Cortex of kidney (tissue), 1 donor: ENCODE measurements around the gene ANGPTL8.

ENCODE experiments used
- DNase-seq: peaks from one replicate; lab custom pipeline; 2025; lab: John Stamatoyannopoulos, UW

Gene ANGPTL8, protein sequence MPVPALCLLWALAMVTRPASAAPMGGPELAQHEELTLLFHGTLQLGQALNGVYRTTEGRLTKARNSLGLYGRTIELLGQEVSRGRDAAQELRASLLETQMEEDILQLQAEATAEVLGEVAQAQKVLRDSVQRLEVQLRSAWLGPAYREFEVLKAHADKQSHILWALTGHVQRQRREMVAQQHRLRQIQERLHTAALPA

DNA sequence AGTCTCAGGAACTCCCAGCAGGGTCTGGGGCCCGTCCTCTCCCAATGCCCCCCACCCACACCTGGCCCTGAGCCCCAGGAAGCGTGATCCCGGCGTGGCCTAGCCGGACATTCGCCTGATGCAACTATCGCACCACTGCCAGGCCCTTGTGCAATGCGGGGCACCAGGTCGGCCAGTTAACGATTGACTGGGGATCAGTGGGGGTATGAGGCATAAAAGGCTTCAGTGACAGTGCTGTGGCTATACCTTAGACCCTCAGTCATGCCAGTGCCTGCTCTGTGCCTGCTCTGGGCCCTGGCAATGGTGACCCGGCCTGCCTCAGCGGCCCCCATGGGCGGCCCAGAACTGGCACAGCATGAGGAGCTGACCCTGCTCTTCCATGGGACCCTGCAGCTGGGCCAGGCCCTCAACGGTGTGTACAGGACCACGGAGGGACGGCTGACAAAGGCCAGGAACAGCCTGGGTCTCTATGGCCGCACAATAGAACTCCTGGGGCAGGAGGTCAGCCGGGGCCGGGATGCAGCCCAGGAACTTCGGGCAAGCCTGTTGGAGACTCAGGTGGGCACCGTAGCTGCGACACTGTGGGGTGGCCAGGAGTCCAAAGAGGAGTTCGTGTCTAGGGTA lies at the start of gene ANGPTL8:
TSS of gene ANGPTL8 (plus strand) at position 243 of the 624 bp plus-strand sequence. CDS start at position 262, 19 bp downstream.
- DNase-seq, result no peak

DNA sequence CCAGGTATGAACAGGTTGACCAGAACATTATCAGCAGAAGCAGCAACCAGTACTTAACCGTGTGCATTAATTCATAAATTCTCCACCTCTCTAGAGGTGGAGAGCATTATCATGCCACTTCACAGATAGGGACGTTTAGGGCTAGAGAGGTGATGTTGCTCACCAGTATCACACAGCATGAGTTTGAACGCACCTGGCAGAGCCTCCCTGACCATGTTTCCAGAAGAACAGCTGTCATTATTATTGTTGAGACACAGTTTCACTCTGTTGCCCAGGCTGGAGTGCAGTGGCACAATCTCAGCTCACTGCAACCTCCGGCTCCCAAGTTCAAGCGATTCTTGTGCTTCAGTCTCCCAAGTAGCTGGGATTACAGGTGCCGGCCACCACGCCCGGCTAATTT lies 48.9 kb upstream of the ANGPTL8 start:
- DNase-seq, result no peak

DNA sequence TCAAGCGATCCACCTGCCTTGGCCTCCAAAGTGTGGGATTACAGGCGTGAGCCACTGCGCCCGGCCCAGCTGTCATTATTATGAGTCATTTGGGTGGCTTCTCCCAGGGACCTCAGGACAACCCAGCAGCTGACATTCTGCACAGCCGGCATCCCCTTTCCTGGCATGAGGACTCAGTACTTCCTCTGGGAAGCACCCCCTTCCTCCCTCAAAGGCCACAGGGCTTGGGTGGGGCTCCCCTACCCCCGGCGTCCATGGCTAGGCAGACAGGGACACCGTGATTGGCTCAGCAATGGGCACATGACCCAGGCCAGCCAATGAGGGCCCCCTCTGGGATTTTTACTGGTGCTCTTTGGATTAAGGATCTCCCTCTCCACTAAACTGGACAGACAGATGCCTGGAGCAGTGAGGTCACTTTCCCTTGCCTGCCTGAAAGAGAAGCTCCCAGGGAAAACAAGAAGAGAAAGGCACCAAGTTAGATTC lies 48.1 kb upstream of the ANGPTL8 start:
- no peak for DNase-seq

DNA sequence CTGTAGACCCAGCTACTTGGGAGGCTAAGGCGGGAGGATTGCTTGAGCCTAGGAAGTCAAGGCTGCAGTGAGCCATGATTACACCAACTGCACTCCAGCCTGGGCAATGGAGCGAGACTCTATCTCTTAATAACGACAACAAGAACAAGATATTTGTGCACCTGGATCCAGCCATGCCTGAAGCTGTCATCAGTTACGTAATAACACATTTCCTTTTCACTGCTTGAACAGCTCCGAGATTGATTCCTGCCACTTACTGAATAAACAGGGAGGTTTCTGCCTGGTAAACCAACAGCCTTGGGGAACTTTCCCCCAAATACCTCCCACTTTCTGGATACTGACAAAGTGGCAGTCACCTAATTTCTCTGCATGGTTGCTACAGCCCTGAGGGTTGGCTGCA lies 47.5 kb upstream of the ANGPTL8 start:
- DNase-seq, result no peak

DNA sequence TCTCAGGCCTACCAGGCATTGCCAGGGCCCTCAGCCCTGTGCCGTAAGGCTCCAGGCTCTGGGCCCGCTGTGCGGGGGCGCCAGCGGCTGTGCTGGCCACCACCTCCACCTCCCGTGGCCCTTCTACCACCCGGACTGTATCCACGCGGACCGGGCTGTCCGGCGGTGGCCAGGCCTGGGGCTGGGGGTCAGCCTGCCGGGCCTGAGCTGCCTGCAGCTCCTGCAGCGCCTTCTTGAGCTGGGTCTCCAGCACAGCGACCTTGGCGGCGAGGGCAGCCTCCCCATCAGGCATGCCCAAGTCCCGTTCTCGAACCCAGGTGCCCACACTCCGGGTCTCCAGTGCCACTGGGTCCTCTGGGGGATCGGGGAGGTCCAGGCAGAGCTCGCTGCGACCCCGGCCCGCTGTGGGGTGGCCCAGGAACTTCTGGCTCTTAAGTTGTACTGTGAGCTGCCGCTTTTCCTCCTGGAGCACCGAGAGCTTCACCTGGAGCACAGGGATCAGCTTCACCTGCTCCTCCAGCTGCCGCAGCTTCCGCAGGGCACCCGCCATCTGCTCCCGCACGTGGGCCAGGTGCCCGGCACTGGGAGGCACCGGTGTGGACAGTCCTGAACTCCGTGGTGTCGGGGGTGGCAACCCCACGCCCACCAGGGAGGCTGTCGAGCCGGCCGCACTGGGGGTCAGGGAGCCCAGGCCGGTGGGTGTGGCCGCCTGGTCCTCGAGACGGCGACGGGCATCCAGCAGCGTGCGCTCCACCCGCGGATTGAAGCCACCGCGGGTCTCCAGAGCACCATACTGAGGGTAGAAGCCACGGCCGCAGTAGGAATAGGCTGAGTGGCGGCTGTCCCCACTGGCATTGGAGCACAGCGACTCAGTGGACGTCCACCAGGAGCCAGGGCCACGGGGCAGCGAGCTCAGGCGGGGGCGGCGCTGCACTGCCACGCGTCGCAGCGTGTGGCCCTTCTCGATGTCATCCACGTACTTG lies 46.2 kb upstream of the ANGPTL8 start:
- no peak for DNase-seq

DNA sequence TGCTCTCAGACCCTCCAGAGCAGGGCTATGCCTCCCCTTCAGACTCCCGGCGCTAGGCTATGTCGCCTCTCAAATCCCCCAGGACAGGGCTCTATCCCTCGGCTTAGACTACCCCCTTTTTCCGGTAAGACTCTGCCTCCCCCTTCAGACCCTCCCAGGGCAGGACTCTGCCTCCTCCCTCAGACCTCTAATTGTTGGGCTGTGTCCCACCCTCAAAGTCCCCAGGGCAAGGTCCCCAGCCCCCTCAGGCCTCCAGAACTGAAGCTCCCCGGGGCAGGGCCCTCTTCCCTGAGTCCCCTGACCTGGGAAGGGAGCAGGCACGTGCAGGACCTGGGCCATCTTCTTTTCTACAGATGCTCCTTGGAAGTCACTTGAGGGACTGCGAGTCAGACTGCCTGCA lies 45.2 kb upstream of the ANGPTL8 start:
- no peak for DNase-seq

DNA sequence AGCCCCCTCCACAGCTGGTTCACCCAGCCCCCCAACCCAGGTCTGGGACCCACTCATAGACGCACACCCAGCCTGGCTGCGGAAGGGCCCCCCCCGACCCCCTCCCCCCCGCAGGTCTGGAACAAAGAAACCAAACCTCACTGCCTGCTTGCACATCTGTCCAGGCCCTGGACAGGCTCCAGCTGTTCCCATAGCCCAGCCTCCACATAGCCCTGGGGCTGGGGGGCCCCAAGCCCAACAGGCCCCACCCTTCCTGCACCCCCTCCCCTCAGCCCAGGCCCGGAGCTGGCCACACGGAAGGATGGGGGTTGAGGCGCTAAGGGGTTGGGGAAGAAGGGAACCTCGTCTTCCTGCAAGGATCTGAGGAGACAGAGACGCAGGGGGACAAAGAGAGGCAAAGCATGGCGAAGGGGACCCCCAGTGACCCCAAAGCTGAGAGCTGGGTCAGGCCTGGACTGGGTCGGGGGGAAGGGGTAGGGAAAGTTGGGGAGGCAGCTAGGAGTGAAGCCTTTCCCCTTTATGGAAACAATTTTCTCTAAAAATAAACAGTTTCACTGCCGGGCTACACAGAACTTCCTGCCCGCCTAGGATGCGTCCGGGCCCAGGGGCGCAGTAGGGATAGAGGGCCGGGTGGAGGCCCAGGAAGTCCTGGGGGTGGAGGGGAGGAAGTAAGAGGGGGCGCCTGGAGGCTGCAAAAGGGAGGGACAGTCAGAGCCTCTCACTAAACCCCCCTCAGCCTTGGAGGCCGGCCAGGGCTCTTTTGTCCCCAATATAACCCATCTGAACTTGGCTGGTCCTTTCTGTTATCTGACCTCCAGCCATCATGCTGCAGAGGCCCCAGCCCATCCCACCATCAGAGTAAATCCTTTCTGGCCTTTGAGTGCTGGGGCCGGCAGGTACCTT lies 44.5 kb upstream of the ANGPTL8 start:
- DNase-seq, result no peak

DNA sequence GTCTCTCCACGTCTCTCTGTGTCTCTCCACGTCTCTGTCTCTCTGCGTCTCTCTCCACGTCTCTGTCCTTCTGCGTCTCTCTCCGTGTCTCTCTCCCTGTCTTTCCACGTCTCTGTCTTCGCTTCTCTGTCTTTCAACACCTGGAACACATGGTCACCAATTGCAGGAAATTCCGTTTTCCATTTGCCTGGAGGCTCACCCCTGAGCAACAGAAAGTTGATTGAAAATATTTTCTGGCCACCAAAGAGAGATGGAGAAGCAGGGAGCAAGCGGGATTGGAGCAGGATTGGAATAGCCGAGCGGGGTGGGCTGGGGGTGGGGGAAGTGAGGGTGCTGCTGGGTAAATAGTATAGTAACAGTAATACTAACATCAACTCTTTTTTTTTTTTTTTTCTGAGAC lies 43.7 kb upstream of the ANGPTL8 start:
- no peak for DNase-seq

DNA sequence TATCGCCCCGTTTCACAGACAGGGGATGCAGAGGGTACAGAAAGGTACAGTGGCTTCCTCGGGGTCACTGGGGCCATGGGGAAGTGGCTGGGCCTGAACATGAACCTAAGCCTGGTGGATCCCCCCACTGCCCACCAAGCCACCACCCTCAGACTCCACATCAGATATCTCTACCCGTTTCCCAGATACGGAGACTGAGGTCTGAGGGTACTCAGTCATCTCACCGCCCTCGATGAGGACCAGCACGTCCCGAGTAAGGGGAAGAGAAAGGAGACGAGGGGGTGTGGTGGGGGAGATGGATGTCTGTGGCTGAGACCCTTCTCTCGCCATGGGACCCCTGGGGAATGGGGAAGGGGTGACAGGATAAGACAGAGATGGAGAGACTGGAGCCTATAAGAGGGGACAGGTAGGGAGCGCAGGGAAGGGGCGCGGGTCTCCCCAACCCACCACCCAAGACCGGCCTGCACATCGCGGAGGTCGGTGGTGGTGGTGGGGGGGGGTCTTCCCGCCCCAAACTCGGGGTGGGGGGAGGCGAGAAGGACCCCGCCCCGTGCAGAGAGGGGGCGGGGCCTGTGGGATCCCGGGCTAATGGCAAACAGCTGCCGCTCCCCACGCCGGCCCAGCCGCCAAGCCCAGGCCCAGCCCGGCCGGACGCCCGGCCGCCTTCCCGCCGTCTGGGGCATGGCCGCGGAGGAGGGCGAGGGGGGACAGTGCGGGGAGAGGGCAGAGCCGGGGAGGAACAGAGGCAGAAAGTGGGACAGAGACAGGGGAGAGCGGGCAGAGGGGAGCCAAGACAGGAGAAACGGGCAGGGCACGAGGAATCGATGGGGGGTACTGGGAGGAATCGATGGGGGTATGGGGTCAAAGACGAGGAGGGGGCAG lies 42.8 kb upstream of the ANGPTL8 start:
- DNase-seq, result no peak

DNA sequence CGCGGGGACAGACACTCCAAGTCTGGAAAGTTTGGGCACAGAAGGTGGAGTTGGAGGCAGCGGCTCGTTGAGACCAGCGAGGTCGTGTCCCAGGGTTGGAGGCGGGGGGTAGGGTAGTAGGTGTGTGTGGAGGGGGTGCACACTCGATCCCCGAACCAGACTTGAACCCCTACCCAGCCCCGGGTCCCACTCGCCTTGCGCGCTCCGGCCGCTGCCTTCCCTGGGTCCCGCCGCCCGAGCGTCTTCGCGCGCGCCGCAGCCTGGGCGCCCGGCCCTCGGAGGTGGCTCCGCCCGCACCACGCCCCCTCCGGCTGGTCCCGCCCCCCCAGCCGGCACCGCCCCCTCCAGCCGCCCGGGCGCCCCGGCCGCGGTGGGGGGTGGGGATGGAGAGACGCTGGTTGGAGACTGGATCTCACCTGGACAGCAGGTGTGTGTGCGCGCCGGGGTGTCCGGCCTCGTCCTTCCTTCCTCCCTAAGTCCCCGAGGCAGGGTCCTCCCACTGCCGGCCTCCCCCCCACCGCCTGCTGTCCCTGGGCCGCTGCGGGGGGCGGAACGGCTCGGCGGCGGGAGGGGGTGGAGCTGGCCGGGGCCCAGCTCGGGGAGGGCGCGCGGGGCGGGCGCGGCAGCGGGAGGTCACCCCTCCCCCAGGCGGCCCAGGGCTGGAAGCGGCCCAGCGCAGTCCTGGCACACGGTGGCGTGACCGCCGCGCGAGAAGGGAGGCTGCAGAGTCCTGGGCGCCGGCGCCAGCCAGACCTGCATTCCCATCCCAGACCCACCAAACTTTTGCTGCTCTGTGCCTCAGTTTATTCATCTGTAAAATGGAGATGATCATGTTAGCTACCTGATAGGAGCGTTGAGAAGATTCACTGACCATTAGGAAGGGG lies 41.9 kb upstream of the ANGPTL8 start, which contains the start of gene KANK2:
TSS of gene KANK2 (minus strand) at position 255 of the 884 bp plus-strand sequence. CDS start 3,034 bp downstream, outside the sequence.
- peak; percentile 64 for DNase-seq

DNA sequence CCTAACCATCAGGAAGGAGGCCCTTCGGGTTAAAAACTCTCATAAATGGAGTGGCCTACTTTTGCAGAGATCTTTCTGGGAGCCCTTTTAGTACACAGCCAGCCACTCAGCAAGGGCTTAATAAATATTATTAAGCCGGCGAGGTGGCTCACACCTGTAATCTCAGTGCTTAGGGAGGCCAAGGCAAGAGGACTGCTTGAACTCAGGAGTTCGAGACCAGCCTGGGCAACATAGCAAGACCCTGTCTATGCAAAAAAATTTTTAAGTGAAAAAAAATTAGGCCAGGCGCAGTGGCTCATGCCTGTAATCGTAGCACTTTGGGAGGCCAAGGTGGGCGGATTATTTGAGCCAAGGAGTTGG lies 41.3 kb upstream of the ANGPTL8 start:
- DNase-seq, result no peak

DNA sequence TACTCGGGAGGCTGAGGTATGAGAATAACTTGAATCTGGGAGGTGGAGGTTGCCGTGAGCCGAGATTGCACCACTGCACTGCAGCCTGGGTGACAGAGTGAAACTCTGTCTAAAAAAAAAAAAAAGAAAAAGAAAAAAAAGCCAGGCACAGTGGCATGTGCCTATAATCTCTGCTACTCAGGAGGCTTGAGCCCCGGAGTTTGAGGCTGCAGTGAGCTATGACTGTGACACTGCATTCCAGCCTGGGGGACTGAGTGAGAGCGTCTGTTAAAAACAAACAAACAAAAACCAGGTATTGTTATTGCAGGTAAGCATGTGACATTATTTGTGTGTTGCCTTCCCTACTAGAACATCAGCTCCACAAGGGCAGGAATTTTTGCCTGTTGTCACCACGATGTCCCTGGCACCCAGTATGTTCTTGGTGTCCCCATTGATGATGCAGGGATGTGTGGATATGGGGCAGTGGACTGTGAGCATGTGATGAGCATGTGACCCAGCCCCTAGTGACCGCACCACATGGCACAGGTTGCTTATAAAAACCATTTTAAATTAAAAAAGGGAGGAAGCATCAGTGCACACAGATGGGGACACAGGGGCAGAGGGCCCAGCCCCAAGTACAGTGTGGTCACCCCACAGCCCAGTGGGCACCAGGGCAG lies 40.5 kb upstream of the ANGPTL8 start:
- no peak for DNase-seq

DNA sequence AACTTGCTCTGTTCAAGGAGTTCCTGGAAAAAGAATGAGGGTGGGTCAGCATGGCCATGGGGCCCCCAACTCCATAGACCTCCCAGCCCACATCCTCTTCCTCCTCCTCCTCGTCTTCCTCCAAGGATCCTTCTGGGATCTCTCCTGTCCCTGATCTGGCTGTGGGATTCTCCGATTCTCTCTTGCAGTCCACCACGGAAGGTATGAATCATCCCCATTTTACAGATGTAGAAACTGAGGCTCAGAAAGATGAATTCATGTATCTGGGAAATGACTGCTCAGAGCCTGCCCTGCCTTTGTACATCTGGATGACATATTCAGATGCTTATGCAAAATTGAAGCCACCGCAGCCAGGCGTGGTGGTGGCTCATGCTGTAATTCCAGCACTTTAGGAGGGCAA lies 39.9 kb upstream of the ANGPTL8 start:
- DNase-seq, result no peak

DNA sequence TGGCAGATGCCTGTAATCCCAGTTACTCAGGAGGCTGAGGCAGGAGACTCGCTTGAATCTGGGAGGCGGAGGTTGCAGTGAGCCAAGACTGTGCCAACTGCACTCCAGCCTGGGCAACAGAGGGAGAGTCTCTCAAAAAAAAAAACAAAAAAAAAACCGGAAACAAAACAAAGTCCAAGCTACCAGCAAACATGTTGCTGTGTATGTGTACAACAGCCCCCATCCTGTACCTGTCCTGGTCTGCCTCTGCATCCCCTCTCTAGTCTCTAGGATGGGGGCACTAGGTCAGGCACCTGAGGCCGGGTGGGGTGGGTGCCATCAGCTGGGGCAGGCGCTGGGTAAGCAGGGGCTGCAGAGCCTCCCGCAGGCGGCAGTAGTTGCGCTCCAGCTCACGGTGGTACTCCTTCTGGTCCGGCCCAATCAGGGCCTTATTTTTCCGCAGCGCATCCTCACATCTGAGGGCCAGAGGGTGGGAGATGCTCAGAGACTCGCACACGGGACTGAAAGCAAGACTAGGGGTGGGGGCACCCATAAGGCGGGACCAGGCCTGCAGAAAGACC lies 39.3 kb upstream of the ANGPTL8 start:
- no peak for DNase-seq

DNA sequence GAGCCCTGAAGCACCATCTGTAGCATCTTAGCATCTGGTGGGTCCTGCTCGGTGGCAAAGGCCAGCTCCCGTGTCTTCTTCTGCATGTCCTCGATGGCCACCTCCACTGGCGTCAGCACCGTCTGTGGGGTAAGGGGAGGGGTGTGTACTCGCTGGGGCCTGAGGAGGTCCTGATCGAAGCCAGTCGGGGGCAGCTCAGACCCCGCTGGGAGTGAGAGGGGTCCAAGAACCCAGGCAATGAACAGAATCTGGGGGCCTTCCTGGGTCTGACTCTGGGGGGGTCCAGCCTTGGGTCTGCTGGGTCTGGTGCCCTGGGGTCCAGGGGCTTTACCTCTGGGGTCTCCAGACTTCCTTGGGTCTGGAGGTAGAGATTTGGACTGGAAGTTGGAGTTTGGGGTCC lies 38.5 kb upstream of the ANGPTL8 start:
- no peak for DNase-seq

DNA sequence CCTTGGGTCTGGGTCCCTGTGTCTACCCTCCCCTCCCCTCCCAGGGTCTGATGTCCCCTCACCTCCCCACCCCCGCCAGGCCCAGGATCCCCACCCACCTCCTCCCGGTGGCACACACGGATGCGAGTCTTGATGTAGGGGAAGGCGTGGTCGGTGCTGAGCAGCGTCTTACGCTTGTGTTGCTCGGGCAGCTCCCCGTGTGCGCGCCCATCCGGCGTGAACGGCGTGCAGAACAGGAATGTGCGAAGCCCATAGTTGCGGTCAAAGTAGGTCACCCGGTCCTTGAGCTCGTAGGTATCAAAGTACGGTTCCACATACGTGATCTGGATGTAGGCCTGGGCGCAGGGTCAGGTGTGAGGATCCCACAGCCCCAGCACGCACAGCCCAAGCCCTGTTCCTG lies 37.6 kb upstream of the ANGPTL8 start:
- no peak for DNase-seq

DNA sequence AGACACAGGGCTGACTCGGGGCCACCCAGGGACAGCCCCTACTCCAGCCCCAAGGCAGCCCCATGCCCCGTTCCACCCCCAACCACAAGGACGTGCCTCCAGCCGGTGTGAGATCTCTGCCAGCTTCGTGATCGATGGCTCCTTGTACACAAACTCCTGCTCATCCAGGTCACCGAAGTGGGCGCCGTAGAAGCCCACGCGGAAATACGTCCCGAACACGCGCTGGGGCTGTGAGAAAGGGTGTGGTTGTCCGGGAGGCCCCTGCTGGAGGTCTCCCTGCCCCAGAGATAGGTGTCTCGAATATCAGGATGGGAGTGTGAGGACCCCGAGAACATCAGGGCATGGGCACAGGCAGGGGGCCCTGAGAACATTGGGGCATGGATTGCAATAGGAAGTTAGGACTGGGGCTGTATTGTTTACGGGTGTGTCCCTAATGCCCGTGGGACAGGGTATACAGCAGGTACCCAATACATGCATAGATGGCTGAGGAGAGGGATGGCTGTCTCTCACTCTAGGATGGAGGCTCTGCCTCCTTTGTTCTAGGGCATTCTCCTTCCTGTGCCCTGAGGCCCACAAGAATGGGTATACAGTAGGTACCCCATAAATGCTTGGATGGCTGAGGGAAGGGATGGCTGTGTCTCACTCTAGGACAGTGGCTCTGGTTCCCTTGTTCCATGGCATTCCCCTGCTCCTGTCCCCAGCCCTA lies 36.8 kb upstream of the ANGPTL8 start:
- no peak for DNase-seq
